ENCODE measurements around the gene MISP3. TPM values are rescaled to one million over a fixed set of nuclear protein-coding genes. Genes with fewer than 3 reads are reported as not detected.

MISP3 gene
- total and polyA plus RNA-seq, 9 of the 15 experiments (the other 6 are each of a cell fraction or from before 2014, with no cell fraction given) = 0.25 to 5.6 (median 1.6) TPM

- peak overlapping the region; percentile 75 for H3K4me2 ChIP-seq (ENCODE audit: insufficient read depth, low read length)
- CTCF ChIA-PET (ENCODE audit: low intra/inter-chr PET ratio) = no interaction called here
- H3K4me1 ChIP-seq (replicated peaks in 1 of 2; ENCODE audit: control insufficient read depth in 2 of 2, insufficient read depth in 2 of 2, low read length in 2 of 2) = peaks cover 13 to 30% of the 10 kb centered on the region in 2 experiments; a peak in 4 of 5 replicates
- intact Hi-C loops (cut with micrococcal nuclease) = no loop called here
- ATAC-seq (peak; percentile 23), DNase-seq (ENCODE audit: extremely low read depth in 1 of 4, low spot score in 3 of 4) (peak in 2 of 4 experiments; percentile 30 to 44), FAIRE-seq (peak; percentile 64)
- peaks cover 9% of the 10 kb centered on the region; the same call in 1 of the 3 replicates for H3K79me2 ChIP-seq (ENCODE audit: control insufficient read depth, insufficient read depth, low read length)
- in situ Hi-C loops (cut with MboI) = no loop called here
- H3K27ac ChIP-seq (ENCODE audit: extremely low read depth, low read depth, low read length) = peak overlapping the region; percentile 57
- peak overlapping the region; percentile 75 for H2AFZ ChIP-seq (ENCODE audit: low read depth, low read length)
- H3K4me3 ChIP-seq = peak overlapping the region; percentile 63
- H3K36me3 ChIP-seq (ENCODE audit: control insufficient read depth, insufficient read depth, low read length) = peaks cover 8% of the 10 kb centered on the region; the same call in 1 of the 3 replicates
- no peaks in the 10 kb centered on the region for H3K27me3 ChIP-seq (ENCODE audit: control insufficient read depth in 2 of 2, insufficient read depth in 2 of 2, low read length in 2 of 2)
- WGBS (ENCODE audit: insufficient coverage, low coverage, missing lambda C conversion rate) = 25% methylated on average over 19 of the region's 24 CpGs
- H3K9me1 ChIP-seq (ENCODE audit: control insufficient read depth, insufficient read depth, low read length) = no peaks in the 10 kb centered on the region
- POLR2A ChIA-PET = interaction anchor here (0.6 to 1.7 kb wide), 9 partner anchors 10 to 209 kb away, joined by 3 to 5 read pairs (median 4); partner anchors contain the start of genes ASF1B and DCAF15
- H4K20me1 ChIP-seq (replicated peaks; ENCODE audit: control insufficient read depth, insufficient read depth, low read length) = no peaks in the 10 kb centered on the region
- peak overlapping the region; percentile 65 to 92 for H3K9ac ChIP-seq (ENCODE audit: insufficient read depth in 1 of 2, low read depth in 2 of 2, low read length in 2 of 2)
- H3K9me3 ChIP-seq (replicated peaks; ENCODE audit: control insufficient read depth, insufficient read depth, low read depth, low read length) = no peaks in the 10 kb centered on the region
- TSS peak; percentile 60 for BruUV-seq (replicated peaks)
- TF ChIP-seq POLR2AphosphoS2 (IDR thresholded peaks at IDR 0.05; ENCODE audit: low read length) (no peak), SRSF1 (IDR thresholded peaks at IDR 0.05; ENCODE audit: low read depth, low read length) (no peak), PURB (CRISPR knock-in tag; IDR thresholded peaks at IDR 0.05; ENCODE audit: low read depth) (no peak), ZC3H4 (CRISPR knock-in tag; IDR thresholded peaks at IDR 0.05; ENCODE audit: borderline replicate concordance) (0 out of 2 replicates have a peak, but pooled peaks have one; percentile 49), ZNF76 (CRISPR knock-in tag; IDR thresholded peaks at IDR 0.05; ENCODE audit: borderline replicate concordance) (0 out of 2 replicates have a peak, but pooled peaks have one; percentile 58), EGR1 (conservative IDR thresholded peaks at IDR 0.05) (peak; percentile 72), OTX1 (CRISPR knock-in tag; IDR thresholded peaks at IDR 0.05) (peak; percentile 22; the same call in 1 of the 2 replicates), PHF8 (IDR thresholded peaks at IDR 0.05; ENCODE audit: borderline replicate concordance, low read length) (peak; percentile 16; the same call in 1 of the 2 replicates), ZFX (CRISPR knock-in tag; IDR thresholded peaks at IDR 0.05) (peak; percentile 51), L3MBTL2 (IDR thresholded peaks at IDR 0.05) (peak; percentile 60; the same call in 1 of the 2 replicates), DLX4 (CRISPR knock-in tag; IDR thresholded peaks at IDR 0.05) (no peak), ZNF584 (CRISPR knock-in tag; IDR thresholded peaks at IDR 0.05; ENCODE audit: low read depth) (peak; percentile 75; the same call in 1 of the 2 replicates), ZBTB7A (IDR thresholded peaks at IDR 0.05; ENCODE audit: borderline replicate concordance, control insufficient read depth, low read depth, low read length) (peak; percentile 33; the same call in 1 of the 2 replicates), MAFK (IDR thresholded peaks at IDR 0.05; ENCODE audit: low read length) (no peak), HBP1 (CRISPR knock-in tag; IDR thresholded peaks at IDR 0.05) (no peak), RBFOX2 (IDR thresholded peaks at IDR 0.05; ENCODE audit: low read depth, low read length) (peak; percentile 72), MAZ (CRISPR knock-in tag; conservative IDR thresholded peaks at IDR 0.05 in 1 of 2, IDR thresholded peaks at IDR 0.05 in 1 of 2) (peak in 1 of 2 experiments; percentile 58; a peak in 1 of 4 replicates), ELF1 (tag; IDR thresholded peaks at IDR 0.05) (no peak)
- TF ChIP-seq, protein P1, sequence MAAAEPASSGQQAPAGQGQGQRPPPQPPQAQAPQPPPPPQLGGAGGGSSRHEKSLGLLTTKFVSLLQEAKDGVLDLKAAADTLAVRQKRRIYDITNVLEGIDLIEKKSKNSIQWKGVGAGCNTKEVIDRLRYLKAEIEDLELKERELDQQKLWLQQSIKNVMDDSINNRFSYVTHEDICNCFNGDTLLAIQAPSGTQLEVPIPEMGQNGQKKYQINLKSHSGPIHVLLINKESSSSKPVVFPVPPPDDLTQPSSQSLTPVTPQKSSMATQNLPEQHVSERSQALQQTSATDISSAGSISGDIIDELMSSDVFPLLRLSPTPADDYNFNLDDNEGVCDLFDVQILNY (CRISPR knock-in tag; IDR thresholded peaks at IDR 0.05) = no peak
Observed at GRCh38 chr19:14081797-14082674, 9.4 kb downstream of the MISP3 start.
